ENCODE measurements around the gene SLC1A3. TPM values are rescaled to one million over a fixed set of nuclear protein-coding genes. Genes with fewer than 3 reads are reported as not detected.
A peak's percentile ranks its signal among the peaks of the same experiment; 100 is the strongest.

The SLC1A3 gene
- polyA plus RNA-seq, 4 donors = 1.9 to 4.7 (median 3.6) TPM

GRCh38 chr5:36682499-36682898 is 76.1 kb downstream of the SLC1A3 start:
- no peak for DNase-seq (ENCODE audit: low read depth in 4 of 4, low spot score in 3 of 4)

DNA sequence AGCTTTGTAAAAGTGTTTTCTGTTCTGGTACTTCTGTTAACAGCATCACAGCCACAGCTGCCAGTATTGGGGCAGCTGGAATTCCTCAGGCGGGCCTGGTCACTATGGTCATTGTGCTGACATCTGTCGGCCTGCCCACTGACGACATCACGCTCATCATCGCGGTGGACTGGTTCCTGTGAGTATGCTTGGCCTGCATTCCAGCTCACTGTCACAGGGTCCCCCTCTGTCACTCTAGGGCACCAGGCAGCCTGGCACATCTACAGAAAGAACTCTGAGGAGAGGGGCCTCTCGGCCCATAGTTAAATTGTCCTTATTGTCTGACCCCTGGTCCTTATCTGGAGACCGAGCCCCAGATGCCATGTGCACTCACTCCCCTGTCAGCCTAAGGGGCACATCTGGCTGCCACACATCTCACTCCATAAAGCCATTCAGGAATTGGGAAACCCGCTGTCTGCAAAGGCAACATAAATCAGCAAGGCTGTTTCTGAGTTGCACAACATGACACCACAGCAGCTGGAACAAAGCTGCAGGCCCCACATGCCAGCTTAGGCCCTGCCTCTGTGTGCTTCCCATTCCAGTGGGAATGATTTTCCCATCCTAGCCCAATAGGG is 77.5 kb downstream of the SLC1A3 start:
- no peak for DNase-seq (ENCODE audit: low read depth in 4 of 4, low spot score in 3 of 4)

GRCh38 chr5:36685631-36686288 is 79.4 kb downstream of the SLC1A3 start:
- DNase-seq (ENCODE audit: low read depth in 4 of 4, low spot score in 3 of 4) = no peak

- no peak for DNase-seq (ENCODE audit: low read depth in 4 of 4, low spot score in 3 of 4)
Measured at GRCh38 chr5:36686881-36687280, 80.5 kb downstream of the SLC1A3 start.

GRCh38 chr5:36688722-36689121 is 82.3 kb downstream of the SLC1A3 start:
- no peak for DNase-seq (ENCODE audit: low read depth in 4 of 4, low spot score in 3 of 4)

DNA sequence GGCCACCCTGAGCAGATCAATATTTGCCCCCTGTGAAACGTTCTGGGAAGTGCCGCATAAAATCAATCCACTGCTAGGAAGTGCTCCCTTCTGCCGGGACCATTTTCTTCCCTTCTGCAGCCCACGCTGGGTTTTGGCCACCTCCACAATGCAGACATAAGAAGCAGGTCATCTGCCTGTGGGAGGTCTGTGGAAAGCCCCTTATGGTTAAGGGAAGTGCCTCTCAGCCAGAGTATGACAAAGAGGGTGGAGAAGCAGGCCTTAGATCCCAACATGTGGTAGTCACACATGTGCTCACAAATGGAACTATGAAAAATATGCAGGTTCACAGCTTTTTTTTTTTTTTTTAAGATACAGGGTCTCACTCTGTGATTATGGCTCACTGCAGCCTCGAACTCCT is 82.8 kb downstream of the SLC1A3 start:
- no peak for DNase-seq (ENCODE audit: low read depth in 4 of 4, low spot score in 3 of 4)

DNA sequence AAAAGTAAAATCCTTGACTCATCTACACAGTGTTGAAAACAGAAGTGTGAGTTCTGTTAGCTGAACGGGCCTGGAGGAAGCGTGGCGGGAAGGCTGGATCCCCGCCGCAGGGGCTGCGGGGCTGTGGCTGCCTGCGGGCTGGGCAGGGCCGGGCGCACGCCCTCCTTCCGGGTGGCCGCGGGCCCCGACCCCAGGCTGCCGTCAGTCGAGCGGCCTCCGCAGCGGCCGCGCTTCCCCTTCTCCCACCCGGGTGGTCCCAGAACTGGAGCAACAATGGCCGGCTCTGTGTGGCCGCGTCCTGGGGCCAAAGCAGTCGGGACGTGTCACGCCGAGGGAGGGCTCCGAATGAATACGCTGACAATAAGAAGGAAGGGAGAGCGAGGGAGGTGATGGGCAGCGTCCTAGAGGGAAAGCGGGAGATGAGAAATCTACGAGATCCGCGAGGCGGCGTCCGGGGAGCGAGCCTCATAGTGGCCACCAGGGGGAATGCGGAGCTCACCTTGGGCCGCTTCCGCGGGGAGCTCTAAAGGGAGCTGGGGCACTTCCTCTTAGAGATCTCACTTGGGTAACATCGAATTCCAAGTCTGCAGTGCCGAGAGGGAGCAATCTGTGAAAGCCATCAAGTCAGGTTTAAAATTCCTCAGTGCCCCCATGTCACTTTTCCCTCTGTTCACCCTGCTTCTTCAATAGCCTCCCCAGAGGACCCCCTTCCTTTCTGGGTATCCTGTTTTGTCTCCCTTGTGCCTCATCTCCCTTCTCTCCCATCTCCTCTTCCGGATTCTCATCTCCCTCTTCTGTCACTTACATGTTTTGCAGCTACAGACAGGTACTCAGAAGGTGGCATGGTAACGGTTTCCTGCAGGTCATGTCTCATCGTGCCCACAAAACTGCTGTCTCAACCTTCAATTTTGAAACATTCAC is 83.9 kb downstream of the SLC1A3 start:
- DNase-seq (ENCODE audit: low read depth in 4 of 4, low spot score in 3 of 4) = peak; percentile 42 to 61 (median 57)

DNA sequence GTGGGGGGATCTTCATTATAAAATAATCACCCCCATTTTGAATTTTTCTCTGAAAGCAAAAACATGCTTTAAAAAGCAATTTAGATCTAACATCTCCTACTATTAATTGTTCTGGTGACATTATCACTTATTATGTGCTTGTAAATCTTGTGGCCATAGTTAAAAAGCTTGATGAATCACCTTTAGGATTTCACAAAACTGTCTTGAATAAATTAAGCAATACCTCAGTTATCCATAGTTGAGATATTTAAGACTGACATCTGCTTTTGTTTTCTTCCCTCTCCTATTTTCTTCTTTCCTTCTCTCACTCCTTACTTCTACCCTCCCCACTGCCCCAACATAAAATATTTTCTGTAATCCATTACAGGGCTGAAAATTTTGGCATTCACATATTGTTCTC is 84.8 kb downstream of the SLC1A3 start:
- no peak for DNase-seq (ENCODE audit: low read depth in 4 of 4, low spot score in 3 of 4)

DNA sequence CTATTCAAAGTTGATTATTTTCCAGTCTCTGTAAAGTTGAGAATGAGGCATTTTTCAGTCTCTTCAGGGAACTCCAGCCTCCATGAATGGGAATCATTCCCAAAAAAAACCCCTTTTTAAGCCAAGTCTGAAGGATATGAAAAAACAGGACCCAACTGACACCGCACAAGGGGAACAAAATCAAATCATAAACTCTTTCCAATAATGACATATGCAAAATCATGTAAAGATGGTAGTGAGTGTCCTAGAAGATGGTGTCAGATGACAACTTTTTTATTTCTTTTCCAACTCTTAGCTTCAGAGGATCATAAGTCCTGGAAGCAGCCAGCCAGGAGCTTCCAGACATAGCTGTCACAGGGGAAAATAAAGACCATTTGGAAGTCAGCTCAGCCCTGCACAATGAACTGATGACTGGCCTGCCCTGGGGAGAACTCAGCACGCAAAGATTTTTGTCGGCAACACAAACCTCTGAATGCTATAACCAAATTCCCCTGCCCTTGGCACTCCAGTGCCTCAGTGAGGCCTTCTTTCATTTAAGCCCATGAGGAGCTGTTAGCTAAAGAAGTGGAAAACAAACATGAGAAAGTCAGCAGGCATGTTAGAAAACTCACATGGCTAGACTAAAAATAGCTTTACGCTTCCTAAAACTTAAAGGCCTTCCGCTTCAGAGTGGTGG is 85.4 kb downstream of the SLC1A3 start:
- DNase-seq (ENCODE audit: low read depth in 4 of 4, low spot score in 3 of 4) = no peak

- peak in 3 of 4 donors; percentile 52 to 54 (median 53) for DNase-seq (ENCODE audit: low read depth in 4 of 4, low spot score in 3 of 4)
Measured at GRCh38 chr5:36692791-36693763, 86.7 kb downstream of the SLC1A3 start.

- no peak for DNase-seq (ENCODE audit: low read depth in 4 of 4, low spot score in 3 of 4)
Measured at GRCh38 chr5:36694351-36694750, 87.9 kb downstream of the SLC1A3 start.

DNA sequence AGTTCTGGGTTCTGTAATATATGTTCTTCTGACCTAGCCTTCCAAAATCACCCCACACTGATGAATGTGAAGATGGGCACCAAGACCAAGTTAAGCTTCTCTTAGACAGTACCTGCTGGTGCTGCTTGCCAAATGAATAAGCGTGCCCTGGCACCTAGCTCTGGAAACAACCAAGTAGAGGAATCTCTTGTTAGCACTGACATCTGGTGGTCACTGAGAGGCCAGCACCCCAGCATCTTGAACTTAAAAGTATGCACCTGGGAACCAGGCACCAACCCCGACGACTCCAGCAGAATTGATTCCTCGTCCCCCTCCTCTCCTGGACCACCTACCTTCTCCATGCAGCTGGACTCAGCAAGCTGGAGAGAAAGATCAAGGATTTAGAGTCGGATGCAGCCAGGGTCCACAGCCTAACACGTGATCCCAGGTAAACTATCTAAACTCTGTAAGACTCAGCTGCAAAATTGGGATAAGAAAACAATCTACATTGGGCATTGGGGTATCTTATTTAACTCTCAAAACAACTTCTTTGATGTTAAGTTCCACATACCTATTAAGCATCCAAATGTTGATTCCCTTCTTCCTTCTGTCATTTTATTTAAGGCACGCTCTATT is 89.8 kb downstream of the SLC1A3 start:
- DNase-seq (ENCODE audit: low read depth in 4 of 4, low spot score in 3 of 4) = no peak

DNA sequence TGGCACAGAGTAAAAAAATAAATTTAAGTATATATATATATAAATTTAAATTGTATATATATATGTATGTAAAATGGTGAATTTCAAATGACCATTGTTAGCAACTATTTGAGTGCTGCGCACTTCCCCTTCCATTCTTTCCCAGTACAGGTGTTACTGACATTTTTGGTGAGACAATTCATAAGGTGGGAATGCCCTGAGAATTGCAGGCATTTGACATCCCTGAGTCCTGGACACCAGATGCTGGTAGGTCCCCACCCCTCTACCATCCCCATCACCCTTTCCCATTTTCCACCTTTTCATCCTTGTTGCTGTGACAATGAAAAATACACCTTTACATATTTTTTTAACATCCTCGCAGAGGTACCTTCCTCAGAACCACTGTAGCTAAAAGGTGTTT is 91.6 kb downstream of the SLC1A3 start:
- DNase-seq (ENCODE audit: low read depth in 4 of 4, low spot score in 3 of 4) = no peak

GRCh38 chr5:36701085-36701698 is 94.8 kb downstream of the SLC1A3 start:
- no peak for DNase-seq (ENCODE audit: low read depth in 4 of 4, low spot score in 3 of 4)

DNA sequence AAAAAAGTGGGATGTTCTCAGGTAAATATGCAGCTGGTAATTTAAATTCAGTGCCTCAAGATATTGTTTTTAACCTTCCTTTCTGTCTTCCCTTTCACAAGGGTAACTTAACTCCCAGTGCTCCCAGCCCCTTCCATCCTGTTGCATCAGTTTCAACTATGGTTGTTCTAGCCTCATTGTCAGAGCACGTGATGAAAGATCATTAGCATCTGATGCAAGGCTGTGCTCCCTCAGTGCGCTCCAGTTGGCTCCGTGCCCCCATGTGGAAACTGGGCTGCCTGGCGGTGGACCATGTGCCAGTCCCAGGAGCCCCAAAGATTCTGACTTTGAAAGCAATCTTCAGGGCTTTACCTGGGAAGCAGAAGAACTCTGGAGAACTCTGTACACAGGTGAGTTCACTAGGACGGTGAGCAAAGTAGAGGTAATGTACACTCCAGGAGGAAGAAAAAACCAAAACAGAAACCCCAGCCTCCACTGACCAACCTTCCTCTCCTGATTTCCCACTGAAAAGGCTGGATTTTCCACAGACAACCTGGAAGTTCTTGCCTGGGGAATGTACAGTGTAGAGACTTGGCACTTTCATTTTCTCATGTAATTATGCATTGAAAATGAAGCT is 96.9 kb downstream of the SLC1A3 start:
- no peak for DNase-seq (ENCODE audit: low read depth in 4 of 4, low spot score in 3 of 4)

GRCh38 chr5:36704131-36704530 is 97.7 kb downstream of the SLC1A3 start:
- no peak for DNase-seq (ENCODE audit: low read depth in 4 of 4, low spot score in 3 of 4)

DNA sequence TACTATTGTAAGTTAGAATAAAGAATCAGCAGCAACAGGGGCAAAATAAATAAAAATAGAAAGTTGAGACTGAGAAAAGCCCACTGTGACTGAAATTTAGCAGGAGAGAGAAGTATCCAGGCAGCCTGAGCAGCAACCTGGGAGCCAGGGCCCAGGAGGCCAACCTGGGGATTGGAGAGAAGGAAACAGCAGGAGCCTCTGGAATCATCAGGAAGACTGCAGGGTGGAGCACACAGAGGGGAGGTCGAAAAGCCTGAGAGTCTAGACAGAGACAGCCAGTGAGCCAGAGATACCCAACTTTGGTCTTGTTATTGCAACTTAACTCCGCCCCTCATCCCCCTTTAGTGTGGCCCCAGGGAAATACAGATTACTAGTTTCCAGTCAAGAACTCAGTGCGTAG is 98.6 kb downstream of the SLC1A3 start:
- no peak for DNase-seq (ENCODE audit: low read depth in 4 of 4, low spot score in 3 of 4)

DNA sequence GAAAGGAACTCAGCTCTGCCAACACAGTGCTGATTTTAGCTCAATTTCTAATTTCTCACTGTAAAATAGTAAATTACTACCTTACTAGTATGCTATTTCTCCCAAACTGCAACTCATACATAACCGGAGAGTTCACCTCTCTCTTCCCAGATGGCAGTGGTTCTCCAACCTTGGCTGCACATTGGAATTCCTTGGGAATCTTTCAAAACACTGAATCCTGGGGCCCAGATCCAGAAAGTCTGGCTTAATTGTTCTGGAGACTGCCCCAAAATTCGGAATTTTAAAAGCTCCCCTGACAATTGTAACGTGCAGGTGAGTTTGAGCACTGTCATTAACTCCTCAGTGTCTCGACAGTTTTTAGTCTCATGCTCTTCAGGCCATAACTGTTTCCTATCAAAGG is 100.3 kb downstream of the SLC1A3 start:
- no peak for DNase-seq (ENCODE audit: low read depth in 4 of 4, low spot score in 3 of 4)

DNA sequence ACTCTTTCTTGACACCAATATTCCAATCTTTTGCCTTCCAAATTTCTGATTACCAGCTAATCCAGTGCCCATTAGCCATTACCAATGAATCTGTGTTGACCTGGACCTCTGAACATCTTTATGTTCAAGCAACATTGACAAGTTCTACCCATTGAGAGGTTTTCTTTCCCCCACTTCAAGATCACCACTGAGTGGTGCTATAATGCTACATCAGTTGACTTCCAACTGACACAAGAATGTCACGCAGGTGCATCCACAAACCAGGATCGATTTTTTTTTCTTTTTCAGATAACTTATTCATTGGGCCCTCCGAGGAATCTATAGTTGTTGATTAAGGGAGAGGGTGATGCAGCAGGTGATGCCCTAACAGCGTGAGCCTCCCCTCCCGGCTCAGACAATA is 102.6 kb downstream of the SLC1A3 start:
- no peak for DNase-seq (ENCODE audit: low read depth in 4 of 4, low spot score in 3 of 4)

Data from left renal pelvis (tissue), 4 donors.